C4-2B (cell line): ENCODE measurements around the gene SYNPR.
A peak's percentile ranks its signal among the peaks of the same experiment; 100 is the strongest.

ENCODE experiments used
- H3K27ac ChIP-seq: fragments of 450-650 bp; 2 replicates; pipeline ENCODE4 v1.5.1; 2017
- CTCF ChIP-seq: fragments of 450-650 bp; conservative IDR thresholded peaks from 2 replicates; pipeline ENCODE4 v1.5.1; 2017; ENCODE audit warnings: mild to moderate bottlenecking
- ZFX ChIP-seq: fragments of 450-650 bp; IDR thresholded peaks from 2 replicates; pipeline ENCODE4 v1.6.1; 2017

SYNPR gene

GRCh38 chr3:63333815-63334214, 55.7 kb downstream of the SYNPR start:
- H3K27ac ChIP-seq, result no peak overlapping the region
- TF ChIP-seq ZFX (no peak), CTCF (peak; percentile 33)

- TF ChIP-seq ZFX (no peak), CTCF (no peak)
- H3K27ac ChIP-seq, result no peak overlapping the region
Measured at GRCh38 chr3:63338351-63338750, 60.2 kb downstream of the SYNPR start.

GRCh38 chr3:63343674-63344073, 65.6 kb downstream of the SYNPR start:
- TF ChIP-seq ZFX (no peak), CTCF (no peak)
- H3K27ac ChIP-seq, result no peak overlapping the region

- TF ChIP-seq ZFX (no peak), CTCF (no peak)
- H3K27ac ChIP-seq, result no peak overlapping the region
Measured at GRCh38 chr3:63344661-63345060, 66.6 kb downstream of the SYNPR start.

GRCh38 chr3:63349583-63350573, 71.8 kb downstream of the SYNPR start:
- TF ChIP-seq ZFX (no peak), CTCF (peak; percentile 85)
- no peak overlapping the region for H3K27ac ChIP-seq

- TF ChIP-seq ZFX, result no peak
- TF ChIP-seq CTCF, result peak; percentile 79
- H3K27ac ChIP-seq, result no peak overlapping the region
Measured at GRCh38 chr3:63351159-63352007, 73.3 kb downstream of the SYNPR start.

- H3K27ac ChIP-seq, result no peak overlapping the region
- TF ChIP-seq CTCF, result no peak
- TF ChIP-seq ZFX, result no peak
Measured at GRCh38 chr3:63352008-63352279, 73.8 kb downstream of the SYNPR start.
